Parathyroid adenoma (tissue), 2 donors: ENCODE measurements around the gene LRRC71.

ENCODE experiments used
- H2AFZ ChIP-seq: fragments of 300-600 bp; sonication (generic); one replicate; pipeline ENCODE4 v1.7.0; 2017; ENCODE audit warnings: antibody characterized with exemption, mild to moderate bottlenecking
- H3K27ac ChIP-seq: fragments of 300-600 bp; sonication (generic); one replicate; pipeline ENCODE4 v1.7.0; 2017
- H3K27me3 ChIP-seq: fragments of 300-600 bp; sonication (generic); one replicate; pipeline ENCODE4 v1.7.0; 2017; ENCODE audit warnings: low read length; ENCODE audit not compliant: control insufficient read depth, insufficient read depth
- H3K36me3 ChIP-seq: fragments of 300-600 bp; sonication (generic); one replicate; pipeline ENCODE4 v1.7.0; 2017; ENCODE audit warnings: low read length; ENCODE audit not compliant: control insufficient read depth, insufficient read depth
- H3K4me1 ChIP-seq: fragments of 300-600 bp; sonication (generic); one replicate; pipeline ENCODE4 v1.7.0; 2017; ENCODE audit warnings: control low read depth
- H3K4me2 ChIP-seq: fragments of 300-600 bp; sonication (generic); one replicate; pipeline ENCODE4 v1.7.0; 2017; ENCODE audit warnings: low read length
- H3K4me3 ChIP-seq: fragments of 300-600 bp; sonication (generic); one replicate; pipeline ENCODE4 v1.7.0; 2017; ENCODE audit warnings: low read depth, low read length
- H3K79me2 ChIP-seq: fragments of 300-600 bp; sonication (generic); one replicate; pipeline ENCODE4 v1.7.0; 2017; ENCODE audit warnings: control low read depth
- H3K9ac ChIP-seq: fragments of 300-600 bp; sonication (generic); one replicate; pipeline ENCODE4 v1.7.0; 2017; ENCODE audit warnings: mild to moderate bottlenecking
- H3K9me3 ChIP-seq: fragments of 300-600 bp; sonication (generic); one replicate; pipeline ENCODE4 v1.7.0; 2017; ENCODE audit warnings: low read length; ENCODE audit not compliant: control insufficient read depth
- CTCF ChIP-seq: fragments of 300-600 bp; sonication (generic); IDR thresholded peaks from one replicate; pipeline ENCODE4 v1.7.0; 2017; ENCODE audit warnings: antibody characterized with exemption, mild to moderate bottlenecking
- donor health status: primary hyperparathyroidism.

LRRC71 gene

GRCh38 chr1:156953571-156953970 is 33.1 kb downstream of the LRRC71 start:
- Histone ChIP-seq H3K27ac (no peak overlapping the region), H3K36me3 (no peaks in the 10 kb centered on the region), H3K27me3 (no peaks in the 10 kb centered on the region), H3K4me2 (no peak overlapping the region), H2AFZ (no peak overlapping the region), H3K4me3 (no peak overlapping the region), H3K9me3 (no peaks in the 10 kb centered on the region), H3K4me1 (no peaks in the 10 kb centered on the region), H3K79me2 (no peaks in the 10 kb centered on the region), H3K9ac (no peak overlapping the region)
- TF ChIP-seq CTCF: no peak

GRCh38 chr1:156956333-156956732 is 35.9 kb downstream of the LRRC71 start:
- Histone ChIP-seq H3K4me1 (no peaks in the 10 kb centered on the region), H3K27me3 (no peaks in the 10 kb centered on the region), H3K36me3 (no peaks in the 10 kb centered on the region), H3K4me3 (no peak overlapping the region), H3K9ac (no peak overlapping the region), H3K9me3 (no peaks in the 10 kb centered on the region), H2AFZ (no peak overlapping the region), H3K79me2 (no peaks in the 10 kb centered on the region), H3K27ac (no peak overlapping the region), H3K4me2 (no peak overlapping the region)
- TF ChIP-seq CTCF: no peak

GRCh38 chr1:156957634-156958033 is 37.2 kb downstream of the LRRC71 start:
- H3K79me2 ChIP-seq: no peaks in the 10 kb centered on the region
- no peaks in the 10 kb centered on the region for H3K4me1 ChIP-seq
- no peak overlapping the region for H3K4me3 ChIP-seq
- H3K9me3 ChIP-seq: no peaks in the 10 kb centered on the region
- no peaks in the 10 kb centered on the region for H3K36me3 ChIP-seq
- no peaks in the 10 kb centered on the region for H3K27me3 ChIP-seq
- H3K9ac ChIP-seq: no peak overlapping the region
- no peak overlapping the region for H3K27ac ChIP-seq
- H2AFZ ChIP-seq: no peak overlapping the region
- no peak overlapping the region for H3K4me2 ChIP-seq
- no peak for TF ChIP-seq CTCF

GRCh38 chr1:156958247-156958714 is 37.8 kb downstream of the LRRC71 start:
- H3K9me3 ChIP-seq: no peaks in the 10 kb centered on the region
- H2AFZ ChIP-seq: no peak overlapping the region
- TF ChIP-seq CTCF: no peak
- H3K4me1 ChIP-seq: no peaks in the 10 kb centered on the region
- H3K4me3 ChIP-seq: no peak overlapping the region
- no peaks in the 10 kb centered on the region for H3K27me3 ChIP-seq
- no peaks in the 10 kb centered on the region for H3K36me3 ChIP-seq
- no peaks in the 10 kb centered on the region for H3K79me2 ChIP-seq
- H3K9ac ChIP-seq: no peak overlapping the region
- no peak overlapping the region for H3K27ac ChIP-seq
- H3K4me2 ChIP-seq: no peak overlapping the region

DNA sequence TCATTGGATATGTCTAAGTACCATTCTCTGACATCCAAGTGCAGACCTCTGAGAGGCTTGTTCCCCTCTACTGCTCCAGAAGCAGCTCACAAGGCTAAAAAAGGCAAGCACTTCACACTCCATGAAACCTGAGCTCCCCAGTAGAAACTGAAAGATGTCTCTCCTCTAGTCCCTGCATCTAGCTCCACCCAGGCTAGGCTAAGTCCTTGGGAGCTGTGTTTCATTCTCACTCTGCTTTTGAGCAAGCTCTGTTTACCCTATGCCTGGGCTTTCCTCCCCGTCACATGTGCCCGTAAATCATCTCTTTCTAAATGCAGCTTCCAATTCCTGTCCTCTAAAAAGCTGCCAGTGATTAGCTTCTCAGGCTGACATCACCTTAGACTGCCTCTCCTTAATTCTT is 39.0 kb downstream of the LRRC71 start:
- H3K9ac ChIP-seq: no peak overlapping the region
- no peak for TF ChIP-seq CTCF
- no peak overlapping the region for H3K4me2 ChIP-seq
- H3K9me3 ChIP-seq: no peaks in the 10 kb centered on the region
- no peak overlapping the region for H3K4me3 ChIP-seq
- H3K4me1 ChIP-seq: no peaks in the 10 kb centered on the region
- H3K79me2 ChIP-seq: no peaks in the 10 kb centered on the region
- no peaks in the 10 kb centered on the region for H3K27me3 ChIP-seq
- no peak overlapping the region for H3K27ac ChIP-seq
- H2AFZ ChIP-seq: no peak overlapping the region
- H3K36me3 ChIP-seq: no peaks in the 10 kb centered on the region
